ENCODE data around the gene JAKMIP3. TPM values are rescaled to one million over a fixed set of nuclear protein-coding genes. Genes with fewer than 3 reads are reported as not detected.

Gene JAKMIP3
- total RNA-seq, 1 experiment from 2014 or later, result 0.07 TPM

DNA sequence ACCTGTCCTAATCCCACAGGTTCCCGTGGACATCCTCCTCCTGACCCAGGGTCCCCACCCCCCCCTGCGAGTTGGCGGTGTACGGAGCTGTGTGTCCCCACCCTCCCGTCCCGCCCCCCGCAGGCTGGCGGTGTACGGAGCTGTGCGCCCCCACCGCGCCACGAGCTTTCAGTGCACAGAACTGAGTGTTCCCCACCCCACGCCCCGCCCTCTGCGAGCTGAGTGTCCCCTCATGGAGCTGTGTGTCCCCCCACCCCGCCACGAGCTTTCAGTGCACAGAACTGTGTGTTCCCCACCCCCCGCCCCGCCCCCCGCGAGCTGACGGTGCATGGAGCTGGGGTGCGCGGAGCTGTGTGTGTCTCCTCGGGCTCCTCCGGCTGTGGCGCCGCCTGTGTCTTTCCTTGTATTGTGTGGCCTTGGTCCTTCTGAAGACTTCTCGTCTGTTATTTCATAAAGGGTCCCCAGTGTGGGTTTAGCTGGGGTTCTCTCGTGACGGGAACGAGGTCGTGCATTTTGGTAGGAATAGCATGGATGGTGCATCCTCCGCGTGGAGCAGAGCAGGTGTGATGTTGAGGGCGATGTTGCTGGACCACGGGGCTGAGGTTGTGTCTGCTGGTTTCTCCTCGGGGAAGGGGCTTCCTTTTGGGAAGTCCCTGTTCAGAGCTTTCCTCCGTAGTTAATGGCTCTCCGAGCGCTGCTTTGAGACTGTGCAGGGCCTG, 18.0 kb upstream of the JAKMIP3 start:
- Histone ChIP-seq H3K79me2 (ENCODE audit: low read length) (no peaks in the 10 kb centered on the region), H3K27ac (ENCODE audit: low read length) (no peak overlapping the region), H3K4me1 (ENCODE audit: low read length) (no peaks in the 10 kb centered on the region), H3K9ac (ENCODE audit: low read length) (no peak overlapping the region), H3K4me2 (ENCODE audit: low read depth, low read length, poor library complexity, severe bottlenecking) (no peak overlapping the region), H4K20me1 (ENCODE audit: insufficient read depth, low read depth, low read length) (no peaks in the 10 kb centered on the region), H3K9me3 (ENCODE audit: low read length) (peaks cover 7% of the 10 kb centered on the region; the same call in 1 of the 2 replicates), H2AFZ (ENCODE audit: low read length) (no peak overlapping the region), H3K9me2 (replicated peaks; ENCODE audit: insufficient read depth, low read length) (no peaks in the 10 kb centered on the region), H3K4me3 (ENCODE audit: low read length) (no peak overlapping the region), H3K36me3 (ENCODE audit: insufficient read depth, low read length) (no peaks in the 10 kb centered on the region), H3K27me3 (ENCODE audit: low read length) (no peaks in the 10 kb centered on the region)
- DNase-seq, result no peak

DNA sequence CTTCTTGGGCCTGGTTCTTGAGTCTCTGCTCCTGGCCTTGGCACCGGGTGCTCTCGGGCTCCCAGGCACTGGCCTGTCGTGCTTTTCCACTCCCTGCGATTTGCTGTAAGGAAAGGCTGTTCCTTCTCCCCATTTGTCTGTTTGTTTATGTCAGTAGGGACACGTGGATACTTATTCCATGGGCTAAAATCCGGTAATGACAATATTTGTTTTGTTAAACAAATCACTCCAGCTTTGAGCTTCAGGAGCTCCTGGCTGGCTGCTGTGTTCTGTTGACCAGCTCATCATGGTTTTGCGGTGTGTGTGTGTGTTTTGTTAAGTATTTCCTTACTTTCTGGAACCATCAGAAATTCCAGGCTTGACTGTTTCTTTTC, 17.5 kb upstream of the JAKMIP3 start:
- no peaks in the 10 kb centered on the region for H4K20me1 ChIP-seq (ENCODE audit: insufficient read depth, low read depth, low read length)
- no peak overlapping the region for H3K4me3 ChIP-seq (ENCODE audit: low read length)
- no peaks in the 10 kb centered on the region for H3K36me3 ChIP-seq (ENCODE audit: insufficient read depth, low read length)
- no peak for DNase-seq
- no peak overlapping the region for H3K9ac ChIP-seq (ENCODE audit: low read length)
- no peak overlapping the region for H3K4me2 ChIP-seq (ENCODE audit: low read depth, low read length, poor library complexity, severe bottlenecking)
- H3K9me3 ChIP-seq (ENCODE audit: low read length), result peaks cover 7% of the 10 kb centered on the region; the same call in 1 of the 2 replicates
- no peaks in the 10 kb centered on the region for H3K4me1 ChIP-seq (ENCODE audit: low read length)
- no peaks in the 10 kb centered on the region for H3K27me3 ChIP-seq (ENCODE audit: low read length)
- no peak overlapping the region for H2AFZ ChIP-seq (ENCODE audit: low read length)
- H3K9me2 ChIP-seq (replicated peaks; ENCODE audit: insufficient read depth, low read length), result no peaks in the 10 kb centered on the region
- no peak overlapping the region for H3K27ac ChIP-seq (ENCODE audit: low read length)
- H3K79me2 ChIP-seq (ENCODE audit: low read length), result no peaks in the 10 kb centered on the region

DNA sequence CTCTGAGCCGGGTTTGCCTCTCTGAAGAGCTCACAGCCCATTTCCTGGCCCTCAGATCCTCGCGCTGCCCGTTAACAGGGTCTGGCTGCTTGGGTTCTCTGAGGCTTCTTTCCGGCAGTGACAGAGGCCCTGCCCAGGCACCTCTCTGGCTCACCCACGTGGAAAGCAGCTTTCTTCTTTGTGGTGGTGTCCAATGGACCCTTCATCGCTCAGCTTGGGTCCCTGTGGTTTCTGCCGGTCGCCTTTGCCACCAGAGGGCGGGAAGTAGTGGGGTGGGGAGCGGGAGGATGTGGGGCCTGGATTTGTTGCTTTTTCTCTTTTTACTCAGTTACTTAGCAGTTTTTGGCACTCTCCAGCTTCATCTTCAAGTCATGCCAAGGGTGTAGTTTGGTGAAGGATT, 15.6 kb upstream of the JAKMIP3 start:
- peaks cover 7% of the 10 kb centered on the region; the same call in 1 of the 2 replicates for H3K9me3 ChIP-seq (ENCODE audit: low read length)
- no peaks in the 10 kb centered on the region for H3K9me2 ChIP-seq (replicated peaks; ENCODE audit: insufficient read depth, low read length)
- no peak overlapping the region for H2AFZ ChIP-seq (ENCODE audit: low read length)
- no peak for DNase-seq
- H3K4me1 ChIP-seq (ENCODE audit: low read length), result no peaks in the 10 kb centered on the region
- no peak overlapping the region for H3K4me2 ChIP-seq (ENCODE audit: low read depth, low read length, poor library complexity, severe bottlenecking)
- H3K27ac ChIP-seq (ENCODE audit: low read length), result no peak overlapping the region
- H3K9ac ChIP-seq (ENCODE audit: low read length), result no peak overlapping the region
- H4K20me1 ChIP-seq (ENCODE audit: insufficient read depth, low read depth, low read length), result no peaks in the 10 kb centered on the region
- H3K36me3 ChIP-seq (ENCODE audit: insufficient read depth, low read length), result no peaks in the 10 kb centered on the region
- H3K27me3 ChIP-seq (ENCODE audit: low read length), result no peaks in the 10 kb centered on the region
- H3K79me2 ChIP-seq (ENCODE audit: low read length), result no peaks in the 10 kb centered on the region
- no peak overlapping the region for H3K4me3 ChIP-seq (ENCODE audit: low read length)

DNA sequence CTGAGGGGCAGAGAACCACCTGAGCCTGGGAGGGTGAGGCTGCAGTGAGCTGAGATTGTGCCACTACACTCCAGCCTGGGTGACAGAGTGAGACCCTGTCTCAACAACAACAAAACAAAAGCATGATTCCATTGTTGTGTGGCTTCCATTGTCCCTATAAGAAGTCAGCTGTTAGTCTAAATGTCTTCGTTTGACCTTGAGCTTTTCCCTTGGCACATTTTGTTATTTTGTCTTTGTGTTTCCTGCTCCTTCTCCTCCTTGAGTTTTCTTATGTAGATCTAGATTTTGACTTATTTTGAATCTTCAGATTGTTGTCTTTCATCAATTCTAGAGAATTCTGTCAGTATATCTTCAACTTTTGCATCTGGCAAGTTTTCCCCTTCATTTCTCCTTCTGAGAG, 13.6 kb upstream of the JAKMIP3 start:
- H3K4me2 ChIP-seq (ENCODE audit: low read depth, low read length, poor library complexity, severe bottlenecking), result no peak overlapping the region
- H3K36me3 ChIP-seq (ENCODE audit: insufficient read depth, low read length), result no peaks in the 10 kb centered on the region
- no peaks in the 10 kb centered on the region for H3K27me3 ChIP-seq (ENCODE audit: low read length)
- H3K4me3 ChIP-seq (ENCODE audit: low read length), result no peak overlapping the region
- no peaks in the 10 kb centered on the region for H3K79me2 ChIP-seq (ENCODE audit: low read length)
- H2AFZ ChIP-seq (ENCODE audit: low read length), result no peak overlapping the region
- H3K9me3 ChIP-seq (ENCODE audit: low read length), result peaks cover 7% of the 10 kb centered on the region; the same call in 1 of the 2 replicates
- no peaks in the 10 kb centered on the region for H3K9me2 ChIP-seq (replicated peaks; ENCODE audit: insufficient read depth, low read length)
- H3K9ac ChIP-seq (ENCODE audit: low read length), result no peak overlapping the region
- H4K20me1 ChIP-seq (ENCODE audit: insufficient read depth, low read depth, low read length), result no peaks in the 10 kb centered on the region
- H3K4me1 ChIP-seq (ENCODE audit: low read length), result no peaks in the 10 kb centered on the region
- H3K27ac ChIP-seq (ENCODE audit: low read length), result no peak overlapping the region
- no peak for DNase-seq

DNA sequence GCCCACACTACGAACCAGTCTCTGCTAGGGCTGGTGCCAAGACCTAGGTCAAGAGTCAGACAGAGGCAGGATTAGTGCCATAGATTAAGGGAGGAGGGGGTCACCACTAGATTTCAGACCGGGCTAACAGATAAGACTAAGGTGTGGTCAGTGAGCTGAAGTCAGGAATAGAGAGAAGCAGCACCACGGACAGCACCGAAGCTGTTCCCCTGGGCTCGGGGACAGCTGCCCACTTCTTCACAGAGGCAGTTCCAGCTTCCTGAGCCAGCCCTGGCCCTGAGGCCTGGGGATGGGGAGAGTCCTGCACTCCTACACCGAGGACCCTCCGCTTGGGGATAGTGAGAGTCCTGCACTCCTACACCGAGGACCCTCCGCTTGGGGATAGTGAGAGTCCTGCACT, 11.2 kb upstream of the JAKMIP3 start:
- Histone ChIP-seq H4K20me1 (ENCODE audit: insufficient read depth, low read depth, low read length) (no peaks in the 10 kb centered on the region), H2AFZ (ENCODE audit: low read length) (no peak overlapping the region), H3K4me1 (ENCODE audit: low read length) (no peaks in the 10 kb centered on the region), H3K9me3 (ENCODE audit: low read length) (peaks cover 7% of the 10 kb centered on the region; the same call in 1 of the 2 replicates), H3K36me3 (ENCODE audit: insufficient read depth, low read length) (no peaks in the 10 kb centered on the region), H3K27ac (ENCODE audit: low read length) (no peak overlapping the region), H3K9ac (ENCODE audit: low read length) (no peak overlapping the region), H3K9me2 (replicated peaks; ENCODE audit: insufficient read depth, low read length) (no peaks in the 10 kb centered on the region), H3K27me3 (ENCODE audit: low read length) (no peaks in the 10 kb centered on the region), H3K4me2 (ENCODE audit: low read depth, low read length, poor library complexity, severe bottlenecking) (no peak overlapping the region), H3K4me3 (ENCODE audit: low read length) (no peak overlapping the region), H3K79me2 (ENCODE audit: low read length) (no peaks in the 10 kb centered on the region)
- no peak for DNase-seq

DNA sequence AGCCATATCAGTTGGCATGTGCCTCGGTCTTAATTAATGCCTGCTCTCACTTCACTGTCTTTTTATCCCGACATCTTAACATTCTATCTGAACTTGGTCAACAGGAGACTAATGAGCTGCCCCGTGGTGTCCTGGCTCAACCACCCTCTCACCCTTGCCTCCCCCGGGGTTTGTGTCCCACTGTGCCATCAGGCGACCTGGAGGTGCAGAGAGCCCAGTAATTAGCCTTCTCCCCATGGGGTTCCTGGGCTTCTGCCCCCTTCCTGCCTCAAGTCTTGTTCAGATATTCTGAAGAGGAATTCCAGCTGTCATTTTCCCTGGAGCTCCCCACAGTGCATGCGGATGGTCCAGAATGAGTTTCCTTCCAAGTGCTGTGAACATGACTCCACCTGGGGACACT, 10.1 kb upstream of the JAKMIP3 start:
- H4K20me1 ChIP-seq (ENCODE audit: insufficient read depth, low read depth, low read length), result no peaks in the 10 kb centered on the region
- H3K9me3 ChIP-seq (ENCODE audit: low read length), result peaks cover 7% of the 10 kb centered on the region; the same call in 1 of the 2 replicates
- no peak overlapping the region for H3K9ac ChIP-seq (ENCODE audit: low read length)

DNA sequence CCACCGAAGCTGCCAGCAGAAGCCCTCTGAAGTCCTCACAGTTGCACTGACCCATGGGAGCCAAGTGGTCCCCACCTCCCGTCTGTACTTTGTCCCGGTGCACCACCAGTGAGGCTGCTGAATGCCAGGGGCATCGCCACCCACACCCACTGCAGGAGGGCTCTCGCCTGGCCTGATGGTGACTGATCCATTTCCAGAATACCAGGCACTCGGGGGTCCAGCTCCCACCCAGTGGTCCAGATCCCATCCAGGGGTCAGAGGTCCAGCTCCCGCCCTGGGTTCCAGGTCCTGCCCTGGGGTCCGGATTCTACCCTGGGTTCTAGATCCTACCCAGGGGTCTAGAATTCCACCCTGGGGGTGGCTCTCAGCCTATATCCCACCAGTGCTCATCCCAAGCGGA, 9.1 kb upstream of the JAKMIP3 start:
- H3K4me2 ChIP-seq (ENCODE audit: low read depth, low read length, poor library complexity, severe bottlenecking), result no peak overlapping the region
- no peak for DNase-seq
- H3K9ac ChIP-seq (ENCODE audit: low read length), result no peak overlapping the region
- H3K79me2 ChIP-seq (ENCODE audit: low read length), result no peaks in the 10 kb centered on the region
- no peaks in the 10 kb centered on the region for H4K20me1 ChIP-seq (ENCODE audit: insufficient read depth, low read depth, low read length)
- no peaks in the 10 kb centered on the region for H3K27me3 ChIP-seq (ENCODE audit: low read length)
- no peaks in the 10 kb centered on the region for H3K4me1 ChIP-seq (ENCODE audit: low read length)
- no peak overlapping the region for H3K27ac ChIP-seq (ENCODE audit: low read length)
- H3K9me3 ChIP-seq (ENCODE audit: low read length), result peaks cover 6% of the 10 kb centered on the region; the same call in 1 of the 2 replicates
- H2AFZ ChIP-seq (ENCODE audit: low read length), result no peak overlapping the region
- no peaks in the 10 kb centered on the region for H3K36me3 ChIP-seq (ENCODE audit: insufficient read depth, low read length)
- no peaks in the 10 kb centered on the region for H3K9me2 ChIP-seq (replicated peaks; ENCODE audit: insufficient read depth, low read length)
- no peak overlapping the region for H3K4me3 ChIP-seq (ENCODE audit: low read length)

More for the DNA sequence above, 10.1 kb upstream of the JAKMIP3 start:
- Histone ChIP-seq H3K4me3 (ENCODE audit: low read length) (no peak overlapping the region), H3K4me2 (ENCODE audit: low read depth, low read length, poor library complexity, severe bottlenecking) (no peak overlapping the region), H3K79me2 (ENCODE audit: low read length) (no peaks in the 10 kb centered on the region), H3K36me3 (ENCODE audit: insufficient read depth, low read length) (no peaks in the 10 kb centered on the region), H3K27me3 (ENCODE audit: low read length) (no peaks in the 10 kb centered on the region), H3K9me2 (replicated peaks; ENCODE audit: insufficient read depth, low read length) (no peaks in the 10 kb centered on the region), H3K4me1 (ENCODE audit: low read length) (no peaks in the 10 kb centered on the region), H2AFZ (ENCODE audit: low read length) (no peak overlapping the region), H3K27ac (ENCODE audit: low read length) (no peak overlapping the region)
- DNase-seq, result no peak

DNA sequence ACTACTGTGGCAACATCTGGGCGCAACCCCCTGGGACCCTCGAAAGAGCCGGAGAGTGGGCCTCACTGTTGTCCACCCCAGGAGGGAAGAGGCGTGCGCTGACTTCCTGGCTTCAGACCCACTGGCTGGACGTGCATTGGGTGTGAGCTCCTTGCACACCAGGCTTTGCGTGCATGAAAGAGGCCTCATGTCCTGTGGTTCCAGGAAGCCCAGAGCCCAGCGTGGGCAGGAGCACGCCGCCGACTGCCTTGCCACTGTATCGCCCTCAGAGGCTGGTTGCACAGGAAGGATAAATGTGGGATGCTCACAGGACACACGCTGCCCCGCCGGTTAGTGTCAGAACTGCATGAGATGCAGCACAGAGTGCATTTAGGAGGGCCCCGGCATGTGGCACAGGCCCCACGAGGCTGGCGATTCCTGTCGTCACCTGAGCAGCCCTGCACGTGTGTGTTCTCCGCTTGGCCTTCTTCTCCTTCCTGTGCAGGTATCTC, 8.5 kb upstream of the JAKMIP3 start:
- Histone ChIP-seq H2AFZ (ENCODE audit: low read length) (no peak overlapping the region), H3K4me1 (ENCODE audit: low read length) (no peaks in the 10 kb centered on the region), H4K20me1 (ENCODE audit: insufficient read depth, low read depth, low read length) (no peaks in the 10 kb centered on the region), H3K4me3 (ENCODE audit: low read length) (no peak overlapping the region), H3K4me2 (ENCODE audit: low read depth, low read length, poor library complexity, severe bottlenecking) (no peak overlapping the region), H3K36me3 (ENCODE audit: insufficient read depth, low read length) (no peaks in the 10 kb centered on the region), H3K27ac (ENCODE audit: low read length) (no peak overlapping the region), H3K79me2 (ENCODE audit: low read length) (no peaks in the 10 kb centered on the region), H3K9me3 (ENCODE audit: low read length) (0 out of 2 replicates have a peak, but pooled peaks cover 2% of the 10 kb centered on the region), H3K9ac (ENCODE audit: low read length) (no peak overlapping the region), H3K27me3 (ENCODE audit: low read length) (no peaks in the 10 kb centered on the region), H3K9me2 (replicated peaks; ENCODE audit: insufficient read depth, low read length) (no peaks in the 10 kb centered on the region)
- no peak for DNase-seq

Data from Karpas-422 (cell line).